Midbrain (tissue), 1 donor: ENCODE data around the gene HSDL1.
A peak's percentile ranks its signal among the peaks of the same experiment; 100 is the strongest.

ENCODE experiments used
- DNase-seq: peaks from one replicate; lab custom pipeline; 2025; lab: John Stamatoyannopoulos, UW

The HSDL1 gene

GRCh38 chr16:84144859-84145639 lies at the start of gene HSDL1, which contains the start of gene DNAAF1:
Gene HSDL1, minus strand, starts transcription at chr16:84145177. Its CDS starts 13,856 bp downstream, at chr16:84131321.
Gene DNAAF1, plus strand, starts transcription at chr16:84145308. Its CDS starts 133 bp downstream, at chr16:84145441.
- peak; percentile 93 for DNase-seq

GRCh38 chr16:84194018-84194417 lies 49.0 kb upstream of the HSDL1 start:
- DNase-seq, result no peak

GRCh38 chr16:84193480-84193879 lies 48.5 kb upstream of the HSDL1 start:
- DNase-seq, result no peak

GRCh38 chr16:84191466-84191865 lies 46.5 kb upstream of the HSDL1 start:
- DNase-seq, result no peak

- no peak for DNase-seq
These were observed 45.9 kb upstream of the HSDL1 start, which contains the start of gene ADAD2 for GRCh38 chr16:84190731-84191388. Gene ADAD2, plus strand, starts transcription at chr16:84191157. Its CDS starts 74 bp downstream, at chr16:84191231.

GRCh38 chr16:84186685-84187437 lies 41.9 kb upstream of the HSDL1 start, which contains the start of gene TAF1C:
Gene TAF1C, minus strand, starts transcription at chr16:84187057. Its CDS starts 2,069 bp downstream, at chr16:84184988.
- DNase-seq, result peak; percentile 94

GRCh38 chr16:84184775-84185174 lies 39.8 kb upstream of the HSDL1 start:
- no peak for DNase-seq

GRCh38 chr16:84183911-84184591 lies 39.1 kb upstream of the HSDL1 start:
- DNase-seq, result no peak

- no peak for DNase-seq
These were observed 38.5 kb upstream of the HSDL1 start for GRCh38 chr16:84183572-84183875.

- no peak for DNase-seq
These were observed 37.9 kb upstream of the HSDL1 start for GRCh38 chr16:84182680-84183571.

GRCh38 chr16:84182104-84182503 lies 37.1 kb upstream of the HSDL1 start:
- no peak for DNase-seq

- DNase-seq, result no peak
These were observed 36.4 kb upstream of the HSDL1 start for GRCh38 chr16:84181144-84181915.

- no peak for DNase-seq
These were observed 35.7 kb upstream of the HSDL1 start for GRCh38 chr16:84180519-84181140.

GRCh38 chr16:84179612-84180320 lies 34.8 kb upstream of the HSDL1 start:
- no peak for DNase-seq

- DNase-seq, result no peak
These were observed 34.1 kb upstream of the HSDL1 start for GRCh38 chr16:84178892-84179611.

- no peak for DNase-seq
These were observed 33.3 kb upstream of the HSDL1 start for GRCh38 chr16:84178146-84178765.

GRCh38 chr16:84177741-84178073 lies 32.7 kb upstream of the HSDL1 start:
- DNase-seq, result no peak
